Effector memory CD4-positive, alpha-beta T cell (primary cell): ENCODE results near the gene SPP2.

Source experiments
- DNase-seq, 3 donors: peaks; one replicate each; pipeline ENCODE4 v3.0.0-alpha.2; 2020
- H3K27ac ChIP-seq: 2 replicates; pipeline ENCODE4 v1.7.0; 2013; ENCODE audit warnings: mild to moderate bottlenecking, low read length, moderate library complexity; ENCODE audit not compliant: insufficient read depth, poor library complexity, severe bottlenecking
- H3K27me3 ChIP-seq: replicated peaks from 2 replicates; pipeline ENCODE4 v1.7.0; 2013; ENCODE audit warnings: mild to moderate bottlenecking, low read length; ENCODE audit not compliant: insufficient read depth, control insufficient read depth, poor library complexity, severe bottlenecking
- H3K36me3 ChIP-seq: 2 replicates; pipeline ENCODE4 v1.7.0; 2013; ENCODE audit warnings: mild to moderate bottlenecking, low read length, moderate library complexity; ENCODE audit not compliant: control insufficient read depth, insufficient read depth
- H3K4me1 ChIP-seq: 2 replicates; pipeline ENCODE4 v1.7.0; 2013; ENCODE audit warnings: low read length, mild to moderate bottlenecking; ENCODE audit not compliant: control insufficient read depth, insufficient read depth, poor library complexity, severe bottlenecking
- H3K4me3 ChIP-seq: 2 replicates; pipeline ENCODE4 v1.7.0; 2013; ENCODE audit warnings: low read length, low read depth, mild to moderate bottlenecking; ENCODE audit not compliant: insufficient read depth, poor library complexity, severe bottlenecking
- H3K9me3 ChIP-seq: 2 replicates; pipeline ENCODE4 v1.7.0; 2013; ENCODE audit warnings: mild to moderate bottlenecking, low read length, moderate library complexity; ENCODE audit not compliant: control insufficient read depth

The SPP2 gene

DNA sequence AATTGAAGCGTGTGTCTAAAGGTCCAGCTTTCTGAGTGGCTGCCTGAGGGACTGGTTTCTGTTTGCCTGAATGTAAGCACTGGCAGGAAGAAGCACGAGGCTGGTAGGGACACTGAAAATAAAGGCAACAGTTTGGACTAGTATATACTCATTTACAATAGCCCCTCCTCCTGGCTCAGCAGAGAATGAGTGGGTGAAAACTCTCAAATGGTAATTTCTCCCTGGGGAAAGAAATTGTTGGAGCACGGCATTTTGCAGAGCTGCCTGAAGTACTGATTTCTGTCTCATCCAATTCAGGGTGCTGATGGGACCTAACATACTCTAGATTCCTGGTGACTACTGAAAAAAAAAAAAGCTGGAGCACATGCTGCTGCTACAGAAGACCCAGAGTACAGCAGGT, 17.3 kb upstream of the SPP2 start:
- no peak overlapping the region for H3K27ac ChIP-seq
- no peaks in the 10 kb centered on the region for H3K27me3 ChIP-seq
- H3K4me1 ChIP-seq: peaks cover 18% of the 10 kb centered on the region
- no peak for DNase-seq
- H3K36me3 ChIP-seq: no peaks in the 10 kb centered on the region
- H3K4me3 ChIP-seq: no peak overlapping the region
- no peaks in the 10 kb centered on the region for H3K9me3 ChIP-seq

DNA sequence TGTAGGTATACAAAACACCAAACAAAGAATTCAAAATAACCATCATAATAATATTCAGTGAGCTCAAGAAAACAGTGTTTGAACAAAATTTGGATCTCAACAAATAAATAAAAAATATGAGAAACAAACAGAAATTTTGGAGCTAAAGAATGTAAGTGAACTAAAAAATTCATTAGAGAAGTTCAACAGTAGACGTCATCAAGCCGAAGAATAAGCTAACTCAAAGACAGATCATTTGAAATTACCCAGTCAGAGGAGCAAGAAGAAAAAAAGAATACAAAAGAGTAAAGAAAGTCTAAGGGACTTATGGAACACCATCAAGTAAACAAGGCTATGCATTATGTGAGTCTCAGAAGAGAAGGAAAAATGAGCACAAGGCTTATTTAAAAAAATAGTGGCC, 16.6 kb upstream of the SPP2 start:
- no peak for DNase-seq
- no peak overlapping the region for H3K4me3 ChIP-seq
- peaks cover 18% of the 10 kb centered on the region for H3K4me1 ChIP-seq
- H3K36me3 ChIP-seq: no peaks in the 10 kb centered on the region
- no peaks in the 10 kb centered on the region for H3K9me3 ChIP-seq
- no peaks in the 10 kb centered on the region for H3K27me3 ChIP-seq
- no peak overlapping the region for H3K27ac ChIP-seq

DNA sequence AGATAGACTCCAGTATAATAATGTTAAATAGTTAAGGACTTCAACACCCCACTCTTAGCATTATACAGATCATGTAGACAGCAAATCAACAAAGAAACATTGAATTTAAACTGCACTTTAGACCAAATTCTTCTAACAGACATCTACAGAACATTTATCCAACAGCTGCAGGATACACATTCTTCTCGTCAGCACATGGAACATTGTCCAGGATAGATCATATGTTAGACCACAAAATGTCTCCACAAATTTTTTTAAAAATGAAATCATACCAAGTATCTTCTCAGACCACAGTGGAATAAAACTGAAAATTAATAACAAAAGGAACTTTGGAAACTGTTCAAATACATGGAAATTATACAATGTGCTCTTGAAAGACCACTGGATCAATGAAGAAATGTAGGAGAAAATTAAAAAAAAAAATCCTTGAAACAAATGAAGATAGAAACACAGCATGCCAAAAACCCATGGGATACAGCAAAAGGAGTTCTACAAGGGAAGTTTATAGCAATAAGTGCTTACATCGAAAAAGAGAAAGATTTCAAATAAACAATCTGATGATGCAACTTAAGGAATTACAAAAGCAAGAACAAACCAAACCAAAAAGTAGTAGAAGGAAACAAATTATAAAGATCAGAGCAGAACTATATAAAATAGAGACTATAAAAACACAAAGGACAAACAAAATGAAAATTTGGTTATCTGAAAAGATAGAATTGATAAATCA, 12.3 kb upstream of the SPP2 start:
- Histone ChIP-seq H3K4me1 (no peaks in the 10 kb centered on the region), H3K4me3 (no peak overlapping the region), H3K9me3 (no peaks in the 10 kb centered on the region), H3K27ac (no peak overlapping the region), H3K27me3 (no peaks in the 10 kb centered on the region), H3K36me3 (no peaks in the 10 kb centered on the region)
- DNase-seq: no peak

DNA sequence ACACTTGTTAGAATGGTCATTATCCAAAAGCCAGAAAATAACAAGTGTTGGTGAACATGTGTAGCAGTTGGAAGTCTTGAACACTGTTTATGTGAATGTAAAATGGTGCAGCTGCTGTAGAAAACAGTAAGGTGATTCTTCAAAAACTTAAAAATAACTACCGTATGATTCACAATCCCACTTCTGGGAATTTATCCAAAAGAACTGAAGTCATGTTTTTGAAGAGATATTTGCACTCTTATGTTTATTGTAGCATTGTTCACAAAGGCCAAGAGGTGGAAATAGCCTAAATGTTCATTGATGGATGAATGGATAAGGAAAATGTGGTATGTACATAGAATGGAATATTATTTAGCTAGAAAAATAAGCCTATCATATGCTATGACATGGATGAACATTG, 6.3 kb upstream of the SPP2 start:
- H3K4me1 ChIP-seq: no peaks in the 10 kb centered on the region
- no peaks in the 10 kb centered on the region for H3K27me3 ChIP-seq
- no peak overlapping the region for H3K4me3 ChIP-seq
- H3K27ac ChIP-seq: no peak overlapping the region
- H3K36me3 ChIP-seq: no peaks in the 10 kb centered on the region
- no peaks in the 10 kb centered on the region for H3K9me3 ChIP-seq
- no peak for DNase-seq

DNA sequence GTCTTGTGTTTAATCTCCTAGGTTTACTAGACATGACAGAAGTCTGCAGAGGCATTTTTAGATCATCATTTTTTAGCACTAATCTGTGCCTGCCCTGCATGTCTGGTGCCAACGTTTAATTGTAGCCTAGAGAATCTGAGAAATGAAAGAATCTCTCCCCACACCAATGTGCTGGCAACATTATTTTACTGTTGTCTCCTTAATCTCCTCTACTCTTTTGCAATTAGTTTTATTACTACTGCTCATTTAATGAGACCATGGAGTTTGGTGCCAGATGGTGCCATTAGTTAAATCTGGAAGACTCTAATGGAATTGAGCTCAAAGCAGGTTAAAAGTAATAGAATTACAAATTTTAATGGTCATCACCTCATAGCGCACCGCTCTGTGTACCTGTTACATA, 4.0 kb upstream of the SPP2 start:
- H3K4me3 ChIP-seq: no peak overlapping the region
- H3K27me3 ChIP-seq: no peaks in the 10 kb centered on the region
- DNase-seq: no peak
- H3K27ac ChIP-seq: no peak overlapping the region
- no peaks in the 10 kb centered on the region for H3K36me3 ChIP-seq
- H3K4me1 ChIP-seq: no peaks in the 10 kb centered on the region
- H3K9me3 ChIP-seq: no peaks in the 10 kb centered on the region

DNA sequence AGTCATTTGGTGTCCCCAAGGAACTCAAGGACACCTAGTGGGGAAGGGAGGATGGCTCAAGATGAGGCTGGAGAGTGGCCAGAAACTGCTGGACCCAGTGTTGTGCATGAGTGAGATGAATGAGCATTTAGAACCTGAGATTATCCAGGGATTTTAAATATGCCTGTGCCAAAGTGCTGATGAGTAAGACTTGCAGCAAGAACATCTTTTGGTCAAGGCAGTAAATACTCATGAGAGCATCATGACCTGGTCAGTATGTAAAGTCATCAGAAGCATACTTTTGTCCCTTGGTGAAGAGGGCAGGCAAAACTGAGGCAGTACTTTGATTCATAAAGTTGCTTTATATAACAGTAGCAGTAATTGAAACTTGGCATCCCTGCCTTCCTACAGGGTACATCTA, 3.1 kb upstream of the SPP2 start:
- Histone ChIP-seq H3K9me3 (no peaks in the 10 kb centered on the region), H3K27me3 (no peaks in the 10 kb centered on the region), H3K4me3 (no peak overlapping the region), H3K36me3 (no peaks in the 10 kb centered on the region), H3K27ac (no peak overlapping the region), H3K4me1 (no peaks in the 10 kb centered on the region)
- no peak for DNase-seq

DNA sequence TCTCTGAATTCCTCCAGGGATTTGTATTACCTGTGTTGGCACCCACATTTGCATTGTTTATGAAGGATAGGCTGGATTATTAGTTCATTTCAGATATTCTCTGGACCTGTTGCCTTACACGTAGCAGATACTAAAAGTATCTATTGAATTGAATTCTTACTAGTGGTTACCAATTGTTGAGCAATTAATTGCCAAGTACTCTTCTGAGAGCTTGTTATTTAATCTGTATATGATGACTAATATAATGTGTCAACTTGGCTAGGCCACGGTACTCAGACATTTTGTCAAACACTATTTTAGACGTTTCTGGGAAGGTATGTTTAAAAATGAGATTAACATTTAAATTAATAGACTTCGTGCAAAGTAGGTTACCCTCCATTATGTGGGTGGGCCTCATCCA, 2.5 kb upstream of the SPP2 start:
- no peak overlapping the region for H3K4me3 ChIP-seq
- no peaks in the 10 kb centered on the region for H3K9me3 ChIP-seq
- H3K27me3 ChIP-seq: no peaks in the 10 kb centered on the region
- DNase-seq: no peak
- H3K27ac ChIP-seq: no peak overlapping the region
- no peaks in the 10 kb centered on the region for H3K36me3 ChIP-seq
- no peaks in the 10 kb centered on the region for H3K4me1 ChIP-seq

DNA sequence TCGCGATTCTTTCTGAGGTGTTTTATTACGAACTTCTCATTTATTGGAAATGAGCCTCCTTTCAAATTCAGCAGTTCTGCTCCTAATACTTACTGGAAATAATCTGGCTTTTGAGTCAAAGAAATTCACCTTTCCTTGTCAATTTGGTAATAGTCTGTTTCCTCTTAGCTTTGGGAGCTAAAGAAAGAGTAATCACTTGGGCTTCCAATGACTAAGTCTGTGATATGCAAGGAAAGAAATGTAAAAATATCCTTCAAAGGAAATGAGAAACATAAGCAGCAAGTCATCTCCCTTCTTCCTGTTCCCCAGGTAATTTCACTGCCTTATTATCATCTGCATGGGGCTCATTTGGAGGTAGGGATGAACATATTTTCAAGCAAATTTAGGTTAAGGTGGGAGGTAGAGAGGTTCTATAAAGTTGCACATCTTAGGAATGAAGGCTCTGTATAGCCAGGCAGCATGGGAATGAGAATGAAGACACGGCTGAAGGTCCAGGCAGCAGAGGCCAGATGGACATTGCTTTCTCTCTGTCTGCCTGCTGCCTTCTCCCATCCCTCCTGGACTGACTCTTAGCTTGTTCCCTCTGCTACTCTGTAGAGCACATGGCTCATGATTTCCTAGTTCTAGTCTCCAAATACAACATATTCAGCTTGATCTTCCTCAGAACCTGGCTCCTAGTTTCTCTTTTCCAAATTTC, 1.0 kb downstream of the SPP2 start:
- H3K4me1 ChIP-seq: no peaks in the 10 kb centered on the region
- no peak for DNase-seq
- H3K9me3 ChIP-seq: no peaks in the 10 kb centered on the region
- H3K4me3 ChIP-seq: no peak overlapping the region
- H3K27me3 ChIP-seq: no peaks in the 10 kb centered on the region
- no peaks in the 10 kb centered on the region for H3K36me3 ChIP-seq
- no peak overlapping the region for H3K27ac ChIP-seq

DNA sequence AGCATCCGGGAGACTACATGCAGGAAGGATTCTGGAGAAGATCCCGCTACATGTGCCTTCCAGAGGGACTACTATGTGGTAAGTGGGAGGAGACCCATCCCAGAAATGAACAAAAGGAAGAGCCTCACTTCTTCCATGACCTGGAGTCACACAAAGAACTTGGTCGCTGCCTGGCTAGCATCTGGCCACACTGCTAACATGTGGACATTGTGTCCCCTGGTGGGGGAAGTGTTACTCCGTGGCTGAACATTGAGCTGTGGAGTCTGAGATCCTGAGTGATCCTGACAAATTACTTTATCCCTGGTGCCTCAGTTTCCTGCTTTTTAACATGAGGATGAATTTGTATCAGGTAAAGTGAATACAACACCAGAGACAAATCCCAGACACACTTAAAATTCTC, 8.4 kb downstream of the SPP2 start:
- H3K36me3 ChIP-seq: no peaks in the 10 kb centered on the region
- H3K4me3 ChIP-seq: no peak overlapping the region
- no peaks in the 10 kb centered on the region for H3K27me3 ChIP-seq
- no peaks in the 10 kb centered on the region for H3K9me3 ChIP-seq
- no peak overlapping the region for H3K27ac ChIP-seq
- H3K4me1 ChIP-seq: no peaks in the 10 kb centered on the region
- DNase-seq: no peak

DNA sequence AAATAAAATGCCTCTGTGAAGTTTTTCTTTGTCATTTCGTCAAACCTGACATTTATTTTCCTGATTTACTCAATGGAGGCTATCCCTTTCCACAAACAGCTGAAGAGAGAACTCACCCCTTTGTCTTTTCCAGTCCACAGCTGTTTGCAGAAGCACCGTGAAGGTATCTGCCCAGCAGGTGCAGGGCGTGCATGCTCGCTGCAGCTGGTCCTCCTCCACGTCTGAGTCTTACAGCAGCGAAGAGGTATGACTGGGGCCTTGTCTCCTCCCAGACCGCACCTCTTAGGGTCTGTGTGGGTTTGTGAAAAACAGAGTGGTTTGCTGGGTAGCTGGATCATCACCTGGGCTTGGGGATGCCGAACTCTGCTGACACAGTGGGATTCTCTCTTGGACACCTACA, 9.7 kb downstream of the SPP2 start:
- H3K4me3 ChIP-seq: no peak overlapping the region

More for the DNA sequence above, 9.7 kb downstream of the SPP2 start:
- H3K27ac ChIP-seq: no peak overlapping the region
- no peaks in the 10 kb centered on the region for H3K9me3 ChIP-seq
- no peaks in the 10 kb centered on the region for H3K27me3 ChIP-seq
- no peak for DNase-seq
- no peaks in the 10 kb centered on the region for H3K4me1 ChIP-seq
- no peaks in the 10 kb centered on the region for H3K36me3 ChIP-seq
